GM20431 (cell line): ENCODE data around the gene ADGRG1.
"Not testable (repeated sequence)": the region's sequence is repeated elsewhere in the genome, so short reads cannot be mapped to it uniquely, and the experiment has no call there.

ENCODE experiments used
- in situ Hi-C: fragments of 300-500 bp; cut with MseI, MboI; formaldehyde crosslinking; loops from one replicate; pipeline ENCODE4 v1.15.0; 2020; ENCODE audit warnings: low sequenced_read_pairs; ENCODE audit not compliant: unreplicated experiment

Gene ADGRG1

GRCh38 chr16:57704905-57705852 lies 76.7 kb downstream of the ADGRG1 start:
- in situ Hi-C loops = no loop called here

- in situ Hi-C loops = no loop called here
These were observed 78.3 kb downstream of the ADGRG1 start for GRCh38 chr16:57706717-57707116.

GRCh38 chr16:57707331-57707730 lies 78.9 kb downstream of the ADGRG1 start:
- in situ Hi-C loops = no loop called here

- in situ Hi-C loops = no loop called here
These were observed 79.7 kb downstream of the ADGRG1 start for GRCh38 chr16:57708168-57708567.

- in situ Hi-C loops = no loop called here
These were observed 81.2 kb downstream of the ADGRG1 start for GRCh38 chr16:57709663-57710062.

- in situ Hi-C loops = no loop called here
These were observed 82.9 kb downstream of the ADGRG1 start for GRCh38 chr16:57711346-57711745.

GRCh38 chr16:57711993-57712392 lies 83.6 kb downstream of the ADGRG1 start:
- in situ Hi-C loops = no loop called here

- in situ Hi-C loops = not testable (repeated sequence)
These were observed 84.1 kb downstream of the ADGRG1 start for GRCh38 chr16:57712569-57712968.

- in situ Hi-C loops = no loop called here
These were observed 85.2 kb downstream of the ADGRG1 start for GRCh38 chr16:57713596-57713995.

- in situ Hi-C loops = no loop called here
These were observed 85.6 kb downstream of the ADGRG1 start for GRCh38 chr16:57714047-57714446.
